HG03565 (cell line): ENCODE results near the gene NLRP14.

Experiments
- ATAC-seq: cut with Tn5 transposase; IDR thresholded peaks from one replicate; pipeline ENCODE4 v1.9.1; 2021; ENCODE audit warnings: mild to moderate bottlenecking, moderate library complexity; ENCODE audit not compliant: unreplicated experiment

Gene NLRP14, protein sequence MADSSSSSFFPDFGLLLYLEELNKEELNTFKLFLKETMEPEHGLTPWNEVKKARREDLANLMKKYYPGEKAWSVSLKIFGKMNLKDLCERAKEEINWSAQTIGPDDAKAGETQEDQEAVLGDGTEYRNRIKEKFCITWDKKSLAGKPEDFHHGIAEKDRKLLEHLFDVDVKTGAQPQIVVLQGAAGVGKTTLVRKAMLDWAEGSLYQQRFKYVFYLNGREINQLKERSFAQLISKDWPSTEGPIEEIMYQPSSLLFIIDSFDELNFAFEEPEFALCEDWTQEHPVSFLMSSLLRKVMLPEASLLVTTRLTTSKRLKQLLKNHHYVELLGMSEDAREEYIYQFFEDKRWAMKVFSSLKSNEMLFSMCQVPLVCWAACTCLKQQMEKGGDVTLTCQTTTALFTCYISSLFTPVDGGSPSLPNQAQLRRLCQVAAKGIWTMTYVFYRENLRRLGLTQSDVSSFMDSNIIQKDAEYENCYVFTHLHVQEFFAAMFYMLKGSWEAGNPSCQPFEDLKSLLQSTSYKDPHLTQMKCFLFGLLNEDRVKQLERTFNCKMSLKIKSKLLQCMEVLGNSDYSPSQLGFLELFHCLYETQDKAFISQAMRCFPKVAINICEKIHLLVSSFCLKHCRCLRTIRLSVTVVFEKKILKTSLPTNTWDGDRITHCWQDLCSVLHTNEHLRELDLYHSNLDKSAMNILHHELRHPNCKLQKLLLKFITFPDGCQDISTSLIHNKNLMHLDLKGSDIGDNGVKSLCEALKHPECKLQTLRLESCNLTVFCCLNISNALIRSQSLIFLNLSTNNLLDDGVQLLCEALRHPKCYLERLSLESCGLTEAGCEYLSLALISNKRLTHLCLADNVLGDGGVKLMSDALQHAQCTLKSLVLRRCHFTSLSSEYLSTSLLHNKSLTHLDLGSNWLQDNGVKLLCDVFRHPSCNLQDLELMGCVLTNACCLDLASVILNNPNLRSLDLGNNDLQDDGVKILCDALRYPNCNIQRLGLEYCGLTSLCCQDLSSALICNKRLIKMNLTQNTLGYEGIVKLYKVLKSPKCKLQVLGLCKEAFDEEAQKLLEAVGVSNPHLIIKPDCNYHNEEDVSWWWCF

DNA sequence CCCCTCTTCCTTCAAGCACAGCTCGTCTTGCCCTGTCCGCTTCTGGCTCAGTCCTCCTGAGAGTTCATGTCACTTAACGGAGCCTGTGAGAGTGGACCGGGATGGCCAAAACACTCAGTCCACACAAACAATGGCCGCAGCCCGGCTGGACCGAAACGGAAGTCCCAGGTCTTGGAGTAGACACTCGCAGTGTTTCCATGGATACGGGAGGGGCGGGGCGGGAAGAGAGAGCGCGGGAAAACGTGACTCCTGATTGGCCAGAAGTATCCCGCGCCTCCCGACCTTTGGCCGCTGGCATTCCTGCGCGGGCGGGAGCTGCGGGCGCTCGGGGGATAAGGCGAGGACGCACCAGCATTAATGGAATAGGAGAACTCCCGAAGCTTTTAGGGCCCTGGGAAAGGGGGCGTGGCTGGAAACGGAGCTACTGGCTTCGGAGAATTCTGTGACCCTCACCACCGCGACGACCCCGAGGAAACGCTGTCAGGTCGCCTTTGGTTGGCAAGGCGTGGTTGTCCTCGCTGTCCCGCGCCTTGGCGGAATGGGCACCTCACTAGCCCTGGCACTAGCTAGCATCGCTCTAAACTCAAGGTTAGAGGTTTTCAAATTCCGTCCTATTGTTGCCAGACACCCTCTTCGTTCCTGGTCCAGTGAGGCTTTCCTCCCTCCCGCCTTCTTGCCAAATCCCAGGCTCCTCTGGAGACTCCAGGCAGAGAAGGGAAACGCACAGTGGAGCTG, at the start of gene NLRP14, which contains the start of gene ZNF214:
NLRP14 (plus strand) TSS at position 297 of the 735 bp plus-strand sequence. CDS start 18,108 bp downstream, outside the sequence.
ZNF214 (minus strand) TSS at position 164 of the 735 bp plus-strand sequence. CDS start 17,511 bp downstream, outside the sequence.
- no peak for ATAC-seq

DNA sequence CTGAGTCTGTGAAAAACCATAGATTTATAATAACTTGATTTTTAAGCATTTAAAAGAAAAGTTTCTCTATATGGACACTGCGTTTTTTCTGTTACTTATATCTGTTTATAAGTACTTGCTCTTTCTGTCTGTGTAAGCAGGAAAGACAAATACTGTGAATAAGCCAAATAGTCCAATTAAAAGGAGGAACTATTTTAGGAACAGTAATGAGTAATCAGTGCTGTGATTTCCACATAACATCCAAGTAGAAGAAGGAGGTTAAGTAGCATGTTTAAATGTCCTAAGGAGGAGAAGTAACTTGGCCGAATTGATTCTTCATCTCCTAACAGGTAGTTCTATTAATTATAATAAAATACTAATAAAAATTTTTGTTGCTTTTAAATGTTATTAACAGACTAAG, 40.9 kb upstream of the NLRP14 start:
- ATAC-seq = no peak

GRCh38 chr11:6986487-6986886, 33.8 kb upstream of the NLRP14 start:
- no peak for ATAC-seq

GRCh38 chr11:6988506-6988905, 31.8 kb upstream of the NLRP14 start:
- ATAC-seq = no peak

DNA sequence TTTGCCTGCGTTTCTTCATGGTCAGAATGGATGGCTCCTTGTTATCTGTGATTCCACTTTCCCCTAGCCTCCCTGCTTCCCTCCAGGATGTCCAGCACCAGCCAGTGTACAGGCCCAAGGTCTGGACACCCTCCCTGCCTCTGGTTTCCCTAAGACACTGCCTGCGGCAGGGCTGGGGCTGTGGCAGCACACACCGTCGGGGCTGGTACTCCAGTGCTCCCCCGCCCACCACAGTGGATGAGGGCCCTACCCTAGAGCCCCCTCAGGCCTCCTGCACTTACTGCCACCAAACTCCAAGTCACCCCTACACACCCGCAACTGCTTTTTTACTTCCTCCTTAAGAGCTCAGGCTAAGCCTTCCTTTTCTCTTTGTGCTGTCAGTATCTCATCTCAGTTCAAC, 29.1 kb upstream of the NLRP14 start:
- no peak for ATAC-seq

DNA sequence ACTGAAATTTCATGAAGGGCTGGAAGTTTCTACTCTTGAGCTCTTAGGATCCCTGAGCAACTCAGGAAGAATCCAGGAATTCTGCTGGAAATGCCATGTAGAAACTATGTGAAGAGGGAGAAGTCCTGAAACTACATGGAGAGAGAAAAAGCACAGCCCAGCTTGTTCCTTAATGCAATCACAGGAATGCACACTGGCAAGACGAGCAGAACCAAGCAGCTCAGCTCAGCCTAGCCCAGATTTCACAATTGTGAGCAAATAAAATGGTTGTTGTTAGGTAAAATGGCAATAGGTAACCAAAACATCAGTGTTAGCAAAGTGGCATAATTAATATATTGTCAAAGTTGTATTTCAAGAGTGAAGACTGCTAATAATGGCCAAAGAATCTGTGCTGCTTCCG, 28.3 kb upstream of the NLRP14 start:
- no peak for ATAC-seq

GRCh38 chr11:6992457-6993417, 27.5 kb upstream of the NLRP14 start:
- no peak for ATAC-seq

DNA sequence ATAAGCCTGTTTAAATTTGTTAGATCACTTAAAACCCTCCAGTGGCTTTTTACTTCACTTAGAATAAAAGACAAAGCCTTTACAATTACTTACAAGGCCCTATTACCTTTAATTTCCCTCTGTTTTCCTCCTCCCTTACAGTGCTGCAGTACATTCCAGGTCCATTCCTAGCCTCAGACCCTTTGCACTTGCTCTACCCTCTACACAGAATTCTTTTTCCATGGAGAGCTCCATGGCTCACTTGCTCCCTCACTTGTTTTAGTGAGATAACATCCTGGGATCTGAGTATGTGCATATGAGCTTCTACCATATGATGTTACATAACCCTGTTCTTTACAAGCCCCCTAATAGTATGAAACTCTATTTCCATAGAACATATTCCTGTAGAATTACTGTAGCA, 24.6 kb upstream of the NLRP14 start:
- no peak for ATAC-seq

- ATAC-seq = no peak
Measured at GRCh38 chr11:7004482-7004881, 15.8 kb upstream of the NLRP14 start.

GRCh38 chr11:7014118-7014517, 6.2 kb upstream of the NLRP14 start:
- no peak for ATAC-seq

- no peak for ATAC-seq
Measured at GRCh38 chr11:7016011-7016410, 4.3 kb upstream of the NLRP14 start.

DNA sequence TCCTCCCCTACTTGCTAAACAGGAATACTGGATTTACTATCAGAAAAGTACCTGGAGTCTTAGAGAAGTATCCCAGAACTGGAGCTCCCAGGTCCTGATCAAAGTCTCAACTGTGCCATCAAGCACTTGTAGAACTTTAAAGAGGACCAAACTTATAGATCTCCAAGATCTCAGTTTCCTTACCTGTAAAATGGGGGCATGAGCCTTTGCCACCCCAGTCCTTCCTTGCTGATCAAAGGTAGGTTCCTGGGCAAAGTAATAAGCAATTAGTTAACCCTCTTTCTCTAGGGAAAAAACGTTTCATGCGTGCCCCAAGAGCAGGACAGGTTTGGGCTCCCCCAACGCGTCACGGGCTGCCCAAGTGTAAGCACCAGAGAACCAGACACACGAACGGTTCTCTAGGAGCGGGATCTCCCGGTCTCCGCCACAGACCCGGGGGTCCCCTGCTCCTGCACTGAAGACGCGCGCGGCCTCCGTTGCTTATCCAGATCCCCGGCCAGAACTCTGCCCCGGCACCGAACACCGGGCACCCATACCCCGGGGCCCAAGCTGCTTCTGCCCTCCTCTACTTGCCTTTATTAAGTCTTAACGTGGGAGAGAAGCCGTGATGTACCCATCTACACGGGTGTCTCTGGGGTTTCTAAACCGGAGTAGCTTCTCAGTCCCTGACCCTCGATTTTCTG, 638 bp upstream of the NLRP14 start:
- no peak for ATAC-seq

DNA sequence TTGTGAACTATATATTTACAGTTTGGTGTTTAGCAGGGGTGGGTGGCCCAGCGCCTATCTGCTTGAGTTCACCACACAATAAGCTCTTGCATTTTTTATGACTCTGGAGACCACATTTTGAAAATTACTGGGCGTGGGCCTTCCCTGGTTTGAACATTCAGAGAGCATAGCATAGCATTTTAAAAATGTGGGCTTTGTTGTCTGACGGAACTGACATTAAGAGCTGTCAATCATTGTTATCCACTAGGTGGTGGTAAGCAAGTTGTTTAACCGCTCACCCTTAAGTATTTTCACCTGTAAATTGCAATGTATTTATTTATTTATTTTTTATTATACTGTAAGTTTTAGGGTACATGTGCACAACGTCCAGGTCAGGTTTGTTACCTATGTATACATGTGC, 1.0 kb downstream of the NLRP14 start:
- no peak for ATAC-seq

- no peak for ATAC-seq
Measured at GRCh38 chr11:7028141-7028540, 7.9 kb downstream of the NLRP14 start.

DNA sequence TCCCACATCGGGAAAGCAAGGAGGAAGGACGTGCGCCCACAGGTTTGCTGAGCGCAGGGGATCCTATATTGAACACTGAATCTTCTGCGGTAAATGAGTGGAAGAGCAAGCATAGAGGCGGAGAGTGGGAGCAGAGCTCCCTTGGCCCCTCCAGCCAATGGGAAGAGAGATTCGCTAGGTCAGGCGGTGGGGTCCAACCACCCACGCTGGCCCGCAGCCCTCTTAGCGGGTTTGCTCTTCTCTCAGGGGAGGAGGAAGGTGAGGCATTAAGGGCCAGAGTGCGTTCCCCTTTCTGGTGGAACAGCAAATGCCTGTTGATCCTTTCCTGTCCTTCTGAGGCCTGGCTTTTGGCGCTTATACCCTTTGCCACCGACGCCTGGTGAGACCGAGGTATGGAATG, 10.6 kb downstream of the NLRP14 start:
- ATAC-seq = no peak

GRCh38 chr11:7031471-7031871, 11.2 kb downstream of the NLRP14 start:
- no peak for ATAC-seq

DNA sequence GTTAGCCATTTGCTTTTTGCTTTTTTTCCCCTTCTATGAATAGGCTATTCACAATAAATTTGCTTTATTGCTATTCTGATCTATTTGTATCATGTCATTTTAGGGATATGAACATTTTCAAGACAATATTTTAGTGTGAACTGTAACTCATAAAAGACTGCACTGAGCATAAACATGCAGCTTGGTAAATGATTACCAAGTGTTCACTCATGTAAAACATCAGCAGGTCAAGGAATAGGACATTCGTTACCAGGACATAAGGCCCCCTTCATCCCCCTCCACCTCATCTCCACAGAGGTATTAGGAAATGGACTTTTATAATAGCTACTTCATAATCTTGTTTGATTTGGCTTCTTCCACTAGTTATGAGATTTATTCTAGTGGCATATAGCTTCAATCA, 12.4 kb downstream of the NLRP14 start:
- ATAC-seq = no peak

GRCh38 chr11:7034019-7034418, 13.7 kb downstream of the NLRP14 start:
- ATAC-seq = no peak
